Erythroblast (primary cell): ENCODE measurements around the gene TDRD10.

ENCODE experiments used
- GATA1 ChIP-seq: IDR thresholded peaks from 2 replicates; pipeline ENCODE4 v1.6.1; 2011; ENCODE audit warnings: low read depth, mild to moderate bottlenecking, control low read depth, low read length, moderate library complexity
- POLR2A ChIP-seq: IDR thresholded peaks from 2 replicates; pipeline ENCODE4 v1.6.1; 2011; ENCODE audit warnings: mild to moderate bottlenecking, low read length

GRCh38 chr1:154590756-154591155 lies 88.7 kb downstream of the TDRD10 start:
- no peak for TF ChIP-seq POLR2A
- TF ChIP-seq GATA1, result no peak
